Superior temporal gyrus (tissue), 1 donor: ENCODE results near the gene C3orf20.
"Not testable (repeated sequence)": the region's sequence is repeated elsewhere in the genome, so short reads cannot be mapped to it uniquely, and the experiment has no call there.

Experiments used
- DNase-seq: peaks from one replicate; pipeline ENCODE4 v3.0.0-alpha.2; 2016; ENCODE audit errors: extremely low spot score

C3orf20 gene

GRCh38 chr3:14700891-14701290 lies 25.9 kb downstream of the C3orf20 start:
- no peak for DNase-seq

GRCh38 chr3:14701676-14702075 lies 26.7 kb downstream of the C3orf20 start:
- DNase-seq: no peak

- DNase-seq: no peak
Measured at GRCh38 chr3:14703128-14703750, 28.3 kb downstream of the C3orf20 start.

GRCh38 chr3:14703791-14704190 lies 28.9 kb downstream of the C3orf20 start:
- DNase-seq: no peak

GRCh38 chr3:14706096-14706495 lies 31.2 kb downstream of the C3orf20 start:
- DNase-seq: no peak

GRCh38 chr3:14716591-14716990 lies 41.6 kb downstream of the C3orf20 start:
- DNase-seq: no peak

- DNase-seq: no peak
Measured at GRCh38 chr3:14717307-14717706, 42.4 kb downstream of the C3orf20 start.

GRCh38 chr3:14718539-14718938 lies 43.6 kb downstream of the C3orf20 start:
- DNase-seq: no peak

GRCh38 chr3:14719006-14719405 lies 44.1 kb downstream of the C3orf20 start:
- no peak for DNase-seq

- DNase-seq: no peak
Measured at GRCh38 chr3:14721126-14721864, 46.4 kb downstream of the C3orf20 start.

- no peak for DNase-seq
Measured at GRCh38 chr3:14725013-14725412, 50.1 kb downstream of the C3orf20 start.

GRCh38 chr3:14725564-14726440 lies 50.9 kb downstream of the C3orf20 start:
- DNase-seq: no peak

GRCh38 chr3:14726441-14726780 lies 51.5 kb downstream of the C3orf20 start:
- DNase-seq: no peak

GRCh38 chr3:14728113-14728512 lies 53.2 kb downstream of the C3orf20 start:
- no peak for DNase-seq

GRCh38 chr3:14730703-14731382 lies 55.9 kb downstream of the C3orf20 start:
- DNase-seq: no peak

GRCh38 chr3:14740983-14741382 lies 66.0 kb downstream of the C3orf20 start:
- no peak for DNase-seq

GRCh38 chr3:14741510-14741909 lies 66.6 kb downstream of the C3orf20 start:
- DNase-seq: no peak

GRCh38 chr3:14744556-14744955 lies 69.6 kb downstream of the C3orf20 start:
- DNase-seq: no peak

- DNase-seq: no peak
Measured at GRCh38 chr3:14750650-14751049, 75.7 kb downstream of the C3orf20 start.

- DNase-seq: not testable (repeated sequence)
Measured at GRCh38 chr3:14752979-14753378, 78.0 kb downstream of the C3orf20 start.

- DNase-seq: no peak
Measured at GRCh38 chr3:14757153-14757700, 82.3 kb downstream of the C3orf20 start.

- DNase-seq: no peak
Measured at GRCh38 chr3:14758297-14758696, 83.4 kb downstream of the C3orf20 start.
